ENCODE data around the gene HHLA2. TPM values are rescaled to one million over a fixed set of nuclear protein-coding genes. Genes with fewer than 3 reads are reported as not detected.

The HHLA2 gene
- total RNA-seq = 1 to 10 TPM in 1 of 7 donors, under 1 TPM in 1, not detected in 5; 0.36 to 1.1 TPM
- polyA plus RNA-seq = under 1 TPM; 0.12 TPM
- long read RNA-seq, donor 1 = 0 reads
- long read RNA-seq, donor 2 = 0 reads
- long read RNA-seq, donor 3 = 0 reads

- peaks cover 2% of the 10 kb centered on the region for H3K4me1 ChIP-seq (ENCODE audit: insufficient read depth)
- no peak for DNase-seq
- no peaks in the 10 kb centered on the region for H3K27me3 ChIP-seq
- no peaks in the 10 kb centered on the region for H3K36me3 ChIP-seq
- H3K9me3 ChIP-seq = no peaks in the 10 kb centered on the region
- WGBS, 3 donors = 82 to 88% (median 83%) methylated on average over 2 of the region's 2 CpGs
- TF ChIP-seq EP300 (IDR thresholded peaks at IDR 0.05) = no peak
- TF ChIP-seq, protein P1, sequence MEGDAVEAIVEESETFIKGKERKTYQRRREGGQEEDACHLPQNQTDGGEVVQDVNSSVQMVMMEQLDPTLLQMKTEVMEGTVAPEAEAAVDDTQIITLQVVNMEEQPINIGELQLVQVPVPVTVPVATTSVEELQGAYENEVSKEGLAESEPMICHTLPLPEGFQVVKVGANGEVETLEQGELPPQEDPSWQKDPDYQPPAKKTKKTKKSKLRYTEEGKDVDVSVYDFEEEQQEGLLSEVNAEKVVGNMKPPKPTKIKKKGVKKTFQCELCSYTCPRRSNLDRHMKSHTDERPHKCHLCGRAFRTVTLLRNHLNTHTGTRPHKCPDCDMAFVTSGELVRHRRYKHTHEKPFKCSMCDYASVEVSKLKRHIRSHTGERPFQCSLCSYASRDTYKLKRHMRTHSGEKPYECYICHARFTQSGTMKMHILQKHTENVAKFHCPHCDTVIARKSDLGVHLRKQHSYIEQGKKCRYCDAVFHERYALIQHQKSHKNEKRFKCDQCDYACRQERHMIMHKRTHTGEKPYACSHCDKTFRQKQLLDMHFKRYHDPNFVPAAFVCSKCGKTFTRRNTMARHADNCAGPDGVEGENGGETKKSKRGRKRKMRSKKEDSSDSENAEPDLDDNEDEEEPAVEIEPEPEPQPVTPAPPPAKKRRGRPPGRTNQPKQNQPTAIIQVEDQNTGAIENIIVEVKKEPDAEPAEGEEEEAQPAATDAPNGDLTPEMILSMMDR (IDR thresholded peaks at IDR 0.05) = no peak
- TF ChIP-seq POLR2A (IDR thresholded peaks at IDR 0.05) = no peak
- H3K4me3 ChIP-seq = no peak within 1 kb of the TSS
- H3K27ac ChIP-seq = no peak within 1 kb of the TSS
- intact Hi-C loops (cut with DNase I) = no loop called here
Measured at GRCh38 chr3:108296239-108296638, at the start of gene HHLA2. TSS of gene HHLA2 (plus strand) at chr3:108296548. CDS start at chr3:108351814, 55,266 bp downstream.

- no peaks in the 10 kb centered on the region for H3K27me3 ChIP-seq
- H3K4me3 ChIP-seq = no peak overlapping the region
- intact Hi-C loops (cut with DNase I) = no loop called here
- H3K27ac ChIP-seq = no peak overlapping the region
- no peak for DNase-seq
- TF ChIP-seq, protein P1 (IDR thresholded peaks at IDR 0.05) = no peak
- no peak for TF ChIP-seq EP300 (IDR thresholded peaks at IDR 0.05)
- no peak for TF ChIP-seq POLR2A (IDR thresholded peaks at IDR 0.05)
- H3K4me1 ChIP-seq (ENCODE audit: insufficient read depth) = no peaks in the 10 kb centered on the region
- 94 to 97% (median 96%) methylated on average over 2 of the region's 2 CpGs for WGBS, 3 donors
- H3K36me3 ChIP-seq = no peaks in the 10 kb centered on the region
- H3K9me3 ChIP-seq = no peaks in the 10 kb centered on the region
Measured at GRCh38 chr3:108250626-108251025, 45.7 kb upstream of the HHLA2 start.

DNA sequence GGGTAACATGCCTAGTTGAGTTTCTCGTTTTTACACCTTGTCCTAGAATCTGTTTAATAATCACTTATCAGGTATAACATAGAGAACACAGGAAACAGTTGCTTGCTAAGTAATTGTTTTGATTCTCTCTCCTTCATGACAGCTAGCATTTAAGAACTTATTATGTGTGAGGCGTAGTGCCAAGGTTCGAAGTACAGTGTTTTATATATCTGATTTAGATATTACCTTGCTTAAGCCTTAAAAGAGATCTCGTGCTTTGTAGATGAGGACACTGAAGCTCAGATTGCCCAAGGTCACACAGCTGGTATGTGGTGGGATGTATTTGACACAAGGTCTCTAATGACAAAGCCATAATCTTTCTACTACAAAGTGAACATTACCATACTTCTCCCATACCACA, 45.1 kb upstream of the HHLA2 start:
- TF ChIP-seq EP300 (IDR thresholded peaks at IDR 0.05) (no peak), POLR2A (IDR thresholded peaks at IDR 0.05) (no peak)
- TF ChIP-seq, protein P1 (IDR thresholded peaks at IDR 0.05) = no peak
- intact Hi-C loops (cut with DNase I) = no loop called here
- WGBS, 3 donors = 59 to 62% (median 62%) methylated on average over 4 of the region's 4 CpGs
- no peaks in the 10 kb centered on the region for H3K9me3 ChIP-seq
- H3K36me3 ChIP-seq = no peaks in the 10 kb centered on the region
- no peaks in the 10 kb centered on the region for H3K4me1 ChIP-seq (ENCODE audit: insufficient read depth)
- no peak overlapping the region for H3K27ac ChIP-seq
- no peak for DNase-seq
- no peak overlapping the region for H3K4me3 ChIP-seq
- no peaks in the 10 kb centered on the region for H3K27me3 ChIP-seq

- no peak overlapping the region for H3K27ac ChIP-seq
- H3K9me3 ChIP-seq = no peaks in the 10 kb centered on the region
- no peak for DNase-seq
- TF ChIP-seq EP300 (IDR thresholded peaks at IDR 0.05) = no peak
- TF ChIP-seq, protein P1 (IDR thresholded peaks at IDR 0.05) = no peak
- no peak for TF ChIP-seq POLR2A (IDR thresholded peaks at IDR 0.05)
- intact Hi-C loops (cut with DNase I) = no loop called here
- H3K36me3 ChIP-seq = no peaks in the 10 kb centered on the region
- no peaks in the 10 kb centered on the region for H3K27me3 ChIP-seq
- no peak overlapping the region for H3K4me3 ChIP-seq
- H3K4me1 ChIP-seq (ENCODE audit: insufficient read depth) = no peaks in the 10 kb centered on the region
- WGBS, 3 donors = 88 to 95% (median 88%) methylated on average over 1 of the region's 1 CpG
Measured at GRCh38 chr3:108251844-108252243, 44.5 kb upstream of the HHLA2 start.
